Right forelimb (tissue), 1 donor: ENCODE results near the gene SLC45A1.

Experiments used
- DNase-seq: peaks from one replicate; pipeline ENCODE4 v3.0.0-alpha.2; 2018

SLC45A1 gene

GRCh38 chr1:8312235-8313218 is 5.4 kb upstream of the SLC45A1 start:
- no peak for DNase-seq

- DNase-seq = no peak
Measured at GRCh38 chr1:8313231-8313630, 4.7 kb upstream of the SLC45A1 start.

GRCh38 chr1:8314346-8315280 is 3.3 kb upstream of the SLC45A1 start:
- DNase-seq = peak; percentile 85

GRCh38 chr1:8315573-8316475 is 2.1 kb upstream of the SLC45A1 start:
- DNase-seq = no peak

GRCh38 chr1:8318436-8318835 is 522 bp downstream of the SLC45A1 start:
- DNase-seq = no peak

GRCh38 chr1:8321612-8322011 is 3.7 kb downstream of the SLC45A1 start:
- no peak for DNase-seq

GRCh38 chr1:8323706-8324105 is 5.8 kb downstream of the SLC45A1 start:
- no peak for DNase-seq

GRCh38 chr1:8324176-8324810 is 6.4 kb downstream of the SLC45A1 start:
- DNase-seq = no peak

- DNase-seq = no peak
Measured at GRCh38 chr1:8325771-8326170, 7.9 kb downstream of the SLC45A1 start.

GRCh38 chr1:8326265-8326664 is 8.4 kb downstream of the SLC45A1 start:
- DNase-seq = no peak

GRCh38 chr1:8328271-8328670 is 10.4 kb downstream of the SLC45A1 start:
- no peak for DNase-seq

GRCh38 chr1:8329439-8329838 is 11.5 kb downstream of the SLC45A1 start:
- no peak for DNase-seq

- no peak for DNase-seq
Measured at GRCh38 chr1:8329858-8330257, 11.9 kb downstream of the SLC45A1 start.

- no peak for DNase-seq
Measured at GRCh38 chr1:8330271-8331125, 12.6 kb downstream of the SLC45A1 start.

- no peak for DNase-seq
Measured at GRCh38 chr1:8332806-8333205, 14.9 kb downstream of the SLC45A1 start.

GRCh38 chr1:8333246-8333987 is 15.5 kb downstream of the SLC45A1 start:
- DNase-seq = no peak

GRCh38 chr1:8334106-8334851 is 16.4 kb downstream of the SLC45A1 start:
- no peak for DNase-seq

GRCh38 chr1:8335246-8335645 is 17.3 kb downstream of the SLC45A1 start:
- DNase-seq = no peak

GRCh38 chr1:8337776-8338525 is 20.0 kb downstream of the SLC45A1 start:
- no peak for DNase-seq
